Calu3 (cell line): ENCODE measurements around the gene RBM18. TPM values are rescaled to one million over a fixed set of nuclear protein-coding genes. Genes with fewer than 3 reads are reported as not detected.

Source experiments
- BruUV-seq: library from RNA; stranded (reverse); fragments of 400-500 nt; replicated peaks from 2 replicates; lab custom pipeline; 2021; lab: Mats Ljungman, UMichigan
- CTCF ChIA-PET: fragments of 300-600 bp; sonication (Branson Sonifier 250); formaldehyde crosslinking; loops from one replicate; lab custom pipeline; 2022; ENCODE audit warnings: antibody characterized with exemption; lab: Charles Lee
- DNase-seq: peaks from one replicate; pipeline ENCODE4 v3.0.0; 2022
- H3K27ac Mint-ChIP-seq: one replicate; pipeline ENCODE4 v1.8.0; 2022; ENCODE audit warnings: mixed read lengths; ENCODE audit not compliant: unreplicated experiment
- H3K27me3 Mint-ChIP-seq: one replicate; pipeline ENCODE4 v1.8.0; 2022; ENCODE audit warnings: mixed read lengths; ENCODE audit not compliant: unreplicated experiment
- H3K36me3 Mint-ChIP-seq: one replicate; pipeline ENCODE4 v1.8.0; 2022; ENCODE audit warnings: mild to moderate bottlenecking, moderate library complexity, mixed read lengths; ENCODE audit not compliant: insufficient read depth, unreplicated experiment
- H3K4me1 Mint-ChIP-seq: one replicate; pipeline ENCODE4 v1.8.0; 2022; ENCODE audit warnings: mild to moderate bottlenecking, low read depth, mixed read lengths; ENCODE audit not compliant: unreplicated experiment
- H3K4me3 Mint-ChIP-seq: one replicate; pipeline ENCODE4 v1.8.0; 2022; ENCODE audit warnings: mild to moderate bottlenecking, low read depth, moderate library complexity, mixed read lengths; ENCODE audit not compliant: unreplicated experiment
- H3K9me3 Mint-ChIP-seq: one replicate; pipeline ENCODE4 v1.8.0; 2022; ENCODE audit warnings: low read depth, mixed read lengths; ENCODE audit not compliant: unreplicated experiment
- intact Hi-C: fragments of 100-400 bp; cut with micrococcal nuclease; formaldehyde crosslinking; loops from one replicate; pipeline ENCODE4 v1.10.0; 2022; ENCODE audit not compliant: unreplicated experiment
- total RNA-seq: library from RNA; stranded (reverse); gene quantifications from 2 replicates; pipeline ENCODE4 v1.2.3, GENCODE V29; 2022
- TF ChIP-seq, protein P1 (sequence below): fragments of 200-600 bp; IDR thresholded peaks from one replicate; pipeline ENCODE4 v1.8.0; 2022; ENCODE audit warnings: antibody characterized with exemption; ENCODE audit not compliant: unreplicated experiment

The RBM18 gene
- total RNA-seq, 1 experiment from 2014 or later = 13.1 TPM

DNA sequence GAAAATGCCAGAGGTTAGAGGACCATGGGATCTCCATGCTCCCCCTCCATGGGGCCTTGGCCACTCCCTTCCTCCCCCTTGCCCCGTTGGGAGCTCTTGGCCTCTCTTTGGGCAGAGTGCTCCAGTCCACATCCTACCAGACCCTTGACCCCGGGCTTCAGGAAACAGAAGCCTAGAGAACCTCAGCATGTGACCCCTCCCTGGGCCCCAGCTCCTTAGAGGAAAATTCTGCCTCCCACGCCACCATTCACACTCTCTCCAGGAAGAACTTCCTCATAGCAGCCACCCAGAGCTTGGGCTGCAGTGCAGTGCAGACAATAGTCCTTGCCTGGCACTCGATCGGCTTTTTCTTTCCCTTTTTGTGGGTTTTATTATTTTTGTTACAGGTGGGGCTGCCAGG lies 41.8 kb downstream of the RBM18 start:
- BruUV-seq = no TSS peak
- no peak overlapping the region for H3K27ac Mint-ChIP-seq
- peaks cover 7% of the 10 kb centered on the region for H3K4me1 Mint-ChIP-seq
- peaks cover 88% of the 10 kb centered on the region for H3K27me3 Mint-ChIP-seq
- DNase-seq = no peak
- TF ChIP-seq, protein P1, sequence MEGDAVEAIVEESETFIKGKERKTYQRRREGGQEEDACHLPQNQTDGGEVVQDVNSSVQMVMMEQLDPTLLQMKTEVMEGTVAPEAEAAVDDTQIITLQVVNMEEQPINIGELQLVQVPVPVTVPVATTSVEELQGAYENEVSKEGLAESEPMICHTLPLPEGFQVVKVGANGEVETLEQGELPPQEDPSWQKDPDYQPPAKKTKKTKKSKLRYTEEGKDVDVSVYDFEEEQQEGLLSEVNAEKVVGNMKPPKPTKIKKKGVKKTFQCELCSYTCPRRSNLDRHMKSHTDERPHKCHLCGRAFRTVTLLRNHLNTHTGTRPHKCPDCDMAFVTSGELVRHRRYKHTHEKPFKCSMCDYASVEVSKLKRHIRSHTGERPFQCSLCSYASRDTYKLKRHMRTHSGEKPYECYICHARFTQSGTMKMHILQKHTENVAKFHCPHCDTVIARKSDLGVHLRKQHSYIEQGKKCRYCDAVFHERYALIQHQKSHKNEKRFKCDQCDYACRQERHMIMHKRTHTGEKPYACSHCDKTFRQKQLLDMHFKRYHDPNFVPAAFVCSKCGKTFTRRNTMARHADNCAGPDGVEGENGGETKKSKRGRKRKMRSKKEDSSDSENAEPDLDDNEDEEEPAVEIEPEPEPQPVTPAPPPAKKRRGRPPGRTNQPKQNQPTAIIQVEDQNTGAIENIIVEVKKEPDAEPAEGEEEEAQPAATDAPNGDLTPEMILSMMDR = no peak
- H3K9me3 Mint-ChIP-seq = no peaks in the 10 kb centered on the region
- CTCF ChIA-PET = no interaction called here
- no peaks in the 10 kb centered on the region for H3K36me3 Mint-ChIP-seq
- H3K4me3 Mint-ChIP-seq = no peak overlapping the region
- intact Hi-C loops = no loop called here

DNA sequence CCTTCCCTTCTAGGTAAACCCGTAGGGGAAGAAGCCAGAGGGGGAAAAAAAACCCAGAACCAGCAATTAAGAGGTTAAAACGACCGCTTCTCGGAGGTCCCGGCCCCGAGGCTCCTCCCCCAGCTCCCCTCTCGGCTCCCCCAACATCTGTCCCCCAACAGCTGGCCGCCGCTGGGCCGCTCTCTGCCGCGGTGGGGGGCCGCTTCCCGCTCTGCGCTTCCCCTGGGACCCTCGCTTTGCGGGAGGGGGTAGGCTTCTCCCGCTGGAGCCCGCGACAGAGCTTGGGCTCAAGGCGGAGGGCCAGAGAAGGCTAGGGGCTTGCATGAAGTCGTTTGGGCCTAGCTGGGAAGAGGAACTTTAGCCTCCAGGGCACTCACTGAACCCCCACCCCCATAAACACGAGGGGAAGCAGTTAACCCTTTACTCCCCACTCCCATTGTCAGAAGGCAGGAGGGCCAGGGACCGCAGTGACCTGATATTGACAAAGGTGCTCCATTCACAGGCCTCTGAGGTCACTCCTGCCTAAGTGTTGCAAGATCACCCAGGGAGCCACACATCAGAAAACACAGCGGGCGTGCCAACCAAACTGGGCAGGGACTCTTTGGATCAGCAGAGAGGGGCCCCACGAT lies 43.3 kb downstream of the RBM18 start:
- no peak for DNase-seq
- H3K9me3 Mint-ChIP-seq = no peaks in the 10 kb centered on the region
- H3K27me3 Mint-ChIP-seq = peaks cover 89% of the 10 kb centered on the region
- no TSS peak for BruUV-seq
- no peak overlapping the region for H3K4me3 Mint-ChIP-seq
- no peak overlapping the region for H3K27ac Mint-ChIP-seq
- no peaks in the 10 kb centered on the region for H3K36me3 Mint-ChIP-seq
- CTCF ChIA-PET = no interaction called here
- intact Hi-C loops = no loop called here
- H3K4me1 Mint-ChIP-seq = peaks cover 8% of the 10 kb centered on the region
- TF ChIP-seq, protein P1 = no peak

DNA sequence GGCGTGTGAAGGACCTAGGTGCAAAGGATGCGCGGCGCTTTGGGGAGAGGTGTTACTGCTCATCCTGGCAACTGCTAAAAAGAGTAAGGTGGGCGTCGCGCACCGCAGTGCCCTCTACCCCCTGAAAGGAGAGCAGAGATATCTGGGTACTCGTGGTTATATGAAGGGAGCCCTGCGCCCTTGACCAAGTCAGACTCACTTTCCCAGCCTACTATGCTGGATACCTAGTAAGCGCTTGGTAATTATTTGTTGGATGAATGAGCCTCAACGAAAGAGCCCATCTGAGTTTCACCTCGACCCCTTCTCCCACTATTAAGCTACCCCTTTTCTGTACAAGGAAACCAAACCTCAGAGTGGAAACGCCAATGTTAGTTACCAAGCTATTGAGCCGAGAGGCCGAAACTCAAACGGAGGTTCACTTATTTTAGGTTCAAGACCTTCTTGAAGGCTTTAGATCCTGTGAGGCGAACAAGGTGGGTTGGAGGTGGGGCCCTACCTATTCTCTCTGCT lies 43.9 kb downstream of the RBM18 start:
- no peak for DNase-seq
- no peak overlapping the region for H3K4me3 Mint-ChIP-seq
- no TSS peak for BruUV-seq
- H3K4me1 Mint-ChIP-seq = peaks cover 8% of the 10 kb centered on the region
- H3K27ac Mint-ChIP-seq = no peak overlapping the region
- peaks cover 89% of the 10 kb centered on the region for H3K27me3 Mint-ChIP-seq
- H3K36me3 Mint-ChIP-seq = no peaks in the 10 kb centered on the region
- CTCF ChIA-PET = no interaction called here
- H3K9me3 Mint-ChIP-seq = no peaks in the 10 kb centered on the region
- intact Hi-C loops = no loop called here
- TF ChIP-seq, protein P1 = no peak

DNA sequence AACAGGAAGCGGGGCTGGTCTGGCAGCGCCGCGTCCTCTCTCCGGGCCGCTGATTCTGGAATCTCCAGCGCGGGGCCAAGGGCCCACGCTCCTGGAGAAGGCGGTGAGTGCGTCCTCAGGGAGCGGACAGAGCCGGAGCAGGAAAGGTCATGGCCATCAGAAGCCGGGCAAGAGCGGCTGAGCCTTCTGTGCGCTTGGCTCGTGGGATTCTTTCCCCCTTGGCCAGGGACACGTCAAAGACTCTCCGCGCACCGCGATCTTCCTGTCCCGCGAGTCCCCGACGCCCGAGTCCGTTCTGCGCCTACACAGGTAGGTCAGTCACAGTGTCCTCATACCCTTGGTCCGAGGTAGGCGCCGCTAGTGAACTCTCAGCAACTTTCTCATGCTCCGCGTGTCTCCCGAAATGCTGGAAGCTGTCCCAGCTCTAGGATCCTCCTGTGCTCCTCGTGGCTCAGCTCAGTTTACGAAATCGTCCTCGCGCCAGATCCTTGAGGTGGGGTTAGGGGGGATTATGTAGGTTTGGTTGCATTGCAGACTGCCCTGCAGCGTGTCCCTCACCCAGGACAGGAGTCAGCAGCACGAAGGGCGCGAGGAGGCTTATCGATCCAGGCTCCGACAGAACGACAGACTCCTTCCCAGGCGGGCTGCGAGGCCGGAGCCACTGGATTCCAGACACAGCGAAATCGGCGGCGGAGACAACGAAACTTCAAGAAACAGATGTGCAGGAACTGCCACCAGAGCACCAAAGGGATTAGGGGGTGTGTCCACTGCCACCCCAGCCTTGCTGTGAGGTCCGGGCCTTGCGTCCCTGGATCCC lies 44.6 kb downstream of the RBM18 start:
- no peaks in the 10 kb centered on the region for H3K9me3 Mint-ChIP-seq
- H3K27ac Mint-ChIP-seq = no peak overlapping the region
- peaks cover 89% of the 10 kb centered on the region for H3K27me3 Mint-ChIP-seq
- intact Hi-C loops = no loop called here
- no TSS peak for BruUV-seq
- no peaks in the 10 kb centered on the region for H3K36me3 Mint-ChIP-seq
- H3K4me1 Mint-ChIP-seq = peaks cover 8% of the 10 kb centered on the region
- no peak for DNase-seq
- CTCF ChIA-PET = no interaction called here
- TF ChIP-seq, protein P1 = no peak
- H3K4me3 Mint-ChIP-seq = no peak overlapping the region
